NCI-H446 (cell line): ENCODE results near the gene UBTF.

Experiments used
- DNase-seq, 2 experiments: peaks; one replicate each; lab custom pipeline; 2025; lab: John Stamatoyannopoulos, UW

UBTF gene

GRCh38 chr17:44171931-44172455 lies 47.5 kb downstream of the UBTF start:
- DNase-seq, result no peak

DNA sequence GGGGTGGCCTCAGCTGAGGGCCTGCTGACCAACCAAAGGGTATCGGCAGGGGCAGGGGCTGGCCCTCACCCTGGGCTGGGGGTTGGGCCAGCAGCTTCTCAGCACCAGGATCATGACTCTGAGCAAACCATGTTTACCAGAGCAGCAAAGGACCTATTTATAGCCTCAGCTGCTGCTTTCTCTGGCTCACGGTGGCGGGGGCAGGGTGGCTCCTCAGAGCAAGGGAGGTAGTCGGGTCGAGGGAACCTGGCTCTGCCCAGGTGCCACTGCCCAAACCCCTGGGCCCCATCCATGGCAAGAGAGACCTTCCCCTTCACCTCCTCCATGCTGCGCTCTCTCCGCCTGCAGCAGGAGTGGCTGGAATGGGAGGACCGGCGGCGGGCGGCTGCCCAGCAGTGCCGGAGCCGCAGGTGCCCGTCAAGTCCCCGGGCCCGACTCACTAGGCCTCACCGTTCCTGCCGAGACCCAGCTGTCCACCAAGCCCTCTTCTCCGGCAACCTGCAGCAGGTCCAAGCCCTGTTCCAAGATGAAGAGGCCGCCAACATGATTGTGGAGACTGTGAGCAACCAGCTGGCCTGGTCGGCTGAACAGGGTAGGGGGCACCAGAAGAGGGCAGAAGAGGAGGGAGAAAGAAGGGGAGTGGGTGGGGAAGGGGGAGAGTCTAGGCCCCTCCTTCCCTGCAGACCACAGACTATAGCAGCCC lies 48.8 kb downstream of the UBTF start, which contains the start of gene ASB16:
ASB16 (plus strand) TSS at position 206 of the 703 bp plus-strand sequence; CDS start at position 292, 86 bp downstream.
- DNase-seq, result no peak

DNA sequence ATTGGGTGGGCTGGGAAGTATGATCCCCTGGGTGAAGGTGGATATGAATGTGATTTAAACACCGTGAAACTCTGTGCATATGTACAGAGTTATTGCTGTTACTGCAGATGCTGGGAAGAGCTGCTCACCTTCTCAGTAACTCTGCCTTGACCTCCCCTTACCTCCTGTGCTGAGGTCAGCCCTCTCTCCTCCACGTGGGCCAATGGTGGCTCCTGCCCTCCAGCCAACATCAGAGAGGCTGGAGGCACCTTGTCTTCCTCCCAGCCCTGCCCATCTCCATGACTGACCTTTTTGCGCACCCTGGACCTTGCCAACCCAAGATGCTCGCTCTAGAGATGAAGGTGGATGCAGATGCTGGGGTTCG lies 49.4 kb downstream of the UBTF start:
- DNase-seq, result no peak

DNA sequence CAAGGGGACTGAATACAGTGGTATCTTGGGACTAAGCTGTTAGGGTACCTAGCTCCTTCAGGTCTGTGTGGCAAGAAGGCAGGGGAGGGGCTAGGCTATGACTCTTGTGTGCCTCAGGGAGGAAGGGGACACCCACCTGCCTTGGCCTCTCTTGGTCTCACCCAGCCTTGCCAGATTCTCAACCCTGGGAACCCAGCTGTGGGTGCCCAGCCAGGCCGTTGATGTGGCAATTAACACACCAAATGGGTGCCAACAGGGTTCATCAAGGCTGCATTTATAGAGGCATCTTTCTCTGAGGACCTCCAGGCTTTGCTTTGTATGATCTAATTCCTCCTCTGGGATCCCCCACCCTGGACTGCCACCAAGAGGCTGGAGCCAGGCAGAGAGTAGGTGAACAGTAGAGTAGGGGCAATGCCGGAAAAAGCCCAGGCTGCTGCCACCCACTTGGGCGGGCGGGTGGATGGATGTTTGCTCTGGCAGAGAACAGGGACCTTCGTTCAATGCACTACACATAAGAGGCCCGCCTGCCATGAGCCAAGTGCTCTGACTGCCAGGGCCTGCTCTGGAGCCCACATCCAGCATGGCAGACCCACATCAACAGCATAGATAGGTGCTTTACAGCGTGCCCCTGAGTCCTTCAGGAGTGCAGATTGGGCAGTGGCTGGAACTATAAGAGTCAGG lies 52.2 kb downstream of the UBTF start:
- no peak for DNase-seq

DNA sequence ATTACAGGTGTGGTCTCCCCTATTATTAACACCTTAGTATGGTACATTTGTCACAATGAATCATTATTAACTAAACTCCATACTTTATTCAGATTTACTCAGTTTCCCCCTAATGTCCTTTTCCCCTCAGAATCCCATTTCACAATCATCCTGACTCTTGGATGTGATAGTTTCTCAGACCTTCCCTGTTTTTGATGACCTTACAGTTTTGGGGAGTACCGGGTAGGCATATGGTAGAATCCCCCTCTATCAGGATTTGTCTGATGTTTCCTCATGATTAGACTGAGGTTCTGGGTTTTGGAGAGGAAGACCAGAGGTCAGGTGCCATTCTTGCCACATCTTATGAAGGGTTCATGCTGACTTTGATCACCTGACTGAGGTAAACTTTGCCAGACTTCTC lies 55.0 kb downstream of the UBTF start:
- no peak for DNase-seq

DNA sequence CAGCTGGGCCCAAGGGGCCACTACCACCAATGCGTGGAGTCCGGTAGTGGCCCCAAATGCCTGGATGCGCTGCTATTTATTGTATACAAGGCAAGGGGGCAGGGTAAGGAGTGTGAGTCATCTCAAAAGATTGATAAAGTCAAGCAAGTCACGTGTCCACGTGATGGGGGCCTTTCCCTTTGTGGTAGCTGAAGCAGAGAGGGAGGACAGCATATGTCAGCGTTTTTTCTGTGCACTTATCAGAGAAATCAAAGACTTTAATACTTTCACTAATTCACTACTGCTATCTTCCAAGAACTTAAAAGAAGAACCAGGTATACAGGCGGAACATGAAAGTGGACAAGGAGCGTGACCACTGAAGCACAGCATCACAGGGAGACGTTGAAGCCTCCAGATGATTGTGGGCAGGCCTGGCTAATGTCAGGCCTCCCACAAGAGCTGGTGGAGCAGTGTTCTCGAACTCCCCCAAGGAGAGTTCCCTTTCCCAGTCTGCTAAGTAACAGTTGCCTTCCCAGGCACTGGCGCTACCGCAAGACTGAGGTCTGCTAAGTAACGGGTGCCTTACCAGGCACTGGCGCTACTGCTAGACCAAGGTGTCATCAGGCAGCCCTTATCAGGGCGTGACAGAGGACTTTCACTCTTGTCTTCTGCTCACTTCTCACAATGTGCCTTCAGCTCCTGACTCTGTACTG lies 59.8 kb downstream of the UBTF start:
- DNase-seq, result no peak

DNA sequence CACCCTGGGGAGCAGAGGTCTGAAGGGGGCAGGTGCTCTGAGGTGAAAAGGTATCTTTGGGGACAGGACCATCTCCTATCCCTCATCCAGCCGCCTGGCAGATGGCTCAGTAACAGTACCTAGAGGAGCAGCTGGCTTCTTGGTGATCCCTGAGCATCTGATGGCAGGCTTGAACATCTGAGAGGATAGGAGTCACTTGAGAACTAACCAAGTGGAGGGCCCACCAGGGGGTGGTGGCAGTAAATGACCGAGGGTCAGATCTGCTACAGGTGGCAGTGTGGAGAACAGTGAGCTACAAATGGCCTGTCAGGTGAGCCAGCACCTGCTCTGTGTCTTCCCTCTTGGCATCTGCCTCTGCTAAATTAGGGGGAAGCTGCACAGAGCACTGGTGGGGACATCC lies 64.0 kb downstream of the UBTF start:
- DNase-seq, result no peak
